ENCODE data around the gene SCO2. TPM values are rescaled to one million over a fixed set of nuclear protein-coding genes. Genes with fewer than 3 reads are reported as not detected.
A peak's percentile ranks its signal among the peaks of the same experiment; 100 is the strongest.
"Not testable (repeated sequence)": the region's sequence is repeated elsewhere in the genome, so short reads cannot be mapped to it uniquely, and the experiment has no call there.

SCO2 gene
- total RNA-seq, 1 experiment from 2014 or later, result 5.5 TPM

GRCh38 chr22:50551160-50551752 is 25.9 kb upstream of the SCO2 start:
- DNase-seq (ENCODE audit: low spot score), result no peak

DNA sequence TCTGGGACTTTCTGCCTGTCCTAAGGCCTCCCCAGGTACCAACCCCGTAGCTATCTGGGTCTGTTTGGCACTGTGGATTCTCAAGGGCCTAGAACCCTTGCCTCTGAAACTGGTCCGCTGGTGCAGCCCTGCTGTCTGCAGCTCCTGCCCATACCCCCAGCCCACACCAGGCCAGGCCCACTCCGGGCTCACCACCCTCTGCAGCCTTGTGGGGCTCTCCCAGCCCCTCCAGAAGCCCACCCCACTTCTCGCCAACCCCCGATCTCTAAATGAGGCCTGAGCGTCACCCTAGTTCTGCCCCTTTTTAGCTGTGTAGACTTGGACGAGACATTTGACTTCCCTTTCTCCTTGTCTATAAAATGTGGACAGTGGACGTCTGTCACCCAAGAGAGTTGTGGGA is 25.0 kb upstream of the SCO2 start:
- no peak for DNase-seq (ENCODE audit: low spot score)

DNA sequence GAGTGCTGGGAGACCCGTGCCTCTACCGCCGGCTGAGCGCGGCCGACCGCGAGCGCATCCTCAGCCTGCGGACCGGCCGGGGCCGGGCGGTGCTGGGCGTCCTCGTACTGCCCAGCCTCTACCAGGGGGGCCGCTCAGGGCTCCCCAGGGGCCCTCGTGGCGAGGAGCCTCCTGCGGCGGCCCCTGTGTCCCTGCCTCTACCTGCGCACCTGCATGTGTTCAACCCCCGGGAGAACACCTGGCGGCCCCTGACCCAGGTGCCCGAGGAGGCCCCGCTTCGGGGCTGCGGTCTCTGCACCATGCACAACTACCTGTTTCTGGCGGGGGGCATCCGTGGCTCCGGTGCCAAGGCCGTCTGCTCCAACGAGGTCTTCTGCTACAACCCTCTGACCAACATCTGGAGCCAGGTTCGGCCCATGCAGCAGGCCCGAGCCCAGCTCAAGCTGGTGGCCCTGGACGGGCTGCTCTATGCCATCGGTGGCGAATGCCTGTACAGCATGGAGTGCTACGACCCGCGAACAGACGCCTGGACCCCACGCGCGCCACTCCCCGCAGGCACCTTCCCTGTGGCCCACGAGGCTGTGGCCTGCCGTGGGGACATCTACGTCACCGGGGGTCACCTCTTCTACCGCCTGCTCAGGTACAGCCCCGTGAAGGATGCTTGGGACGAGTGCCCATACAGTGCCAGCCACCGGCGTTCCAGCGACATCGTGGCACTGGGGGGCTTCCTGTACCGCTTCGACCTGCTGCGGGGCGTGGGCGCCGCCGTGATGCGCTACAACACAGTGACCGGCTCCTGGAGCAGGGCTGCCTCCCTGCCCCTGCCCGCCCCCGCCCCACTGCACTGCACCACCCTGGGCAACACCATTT is 23.8 kb upstream of the SCO2 start:
- no peak for DNase-seq (ENCODE audit: low spot score)

GRCh38 chr22:50548040-50548920 is 22.9 kb upstream of the SCO2 start:
- DNase-seq (ENCODE audit: low spot score), result no peak

GRCh38 chr22:50547263-50547985 is 22.0 kb upstream of the SCO2 start:
- no peak for DNase-seq (ENCODE audit: low spot score)

- DNase-seq (ENCODE audit: low spot score), result no peak
Observed at GRCh38 chr22:50546326-50547262, 21.2 kb upstream of the SCO2 start.

DNA sequence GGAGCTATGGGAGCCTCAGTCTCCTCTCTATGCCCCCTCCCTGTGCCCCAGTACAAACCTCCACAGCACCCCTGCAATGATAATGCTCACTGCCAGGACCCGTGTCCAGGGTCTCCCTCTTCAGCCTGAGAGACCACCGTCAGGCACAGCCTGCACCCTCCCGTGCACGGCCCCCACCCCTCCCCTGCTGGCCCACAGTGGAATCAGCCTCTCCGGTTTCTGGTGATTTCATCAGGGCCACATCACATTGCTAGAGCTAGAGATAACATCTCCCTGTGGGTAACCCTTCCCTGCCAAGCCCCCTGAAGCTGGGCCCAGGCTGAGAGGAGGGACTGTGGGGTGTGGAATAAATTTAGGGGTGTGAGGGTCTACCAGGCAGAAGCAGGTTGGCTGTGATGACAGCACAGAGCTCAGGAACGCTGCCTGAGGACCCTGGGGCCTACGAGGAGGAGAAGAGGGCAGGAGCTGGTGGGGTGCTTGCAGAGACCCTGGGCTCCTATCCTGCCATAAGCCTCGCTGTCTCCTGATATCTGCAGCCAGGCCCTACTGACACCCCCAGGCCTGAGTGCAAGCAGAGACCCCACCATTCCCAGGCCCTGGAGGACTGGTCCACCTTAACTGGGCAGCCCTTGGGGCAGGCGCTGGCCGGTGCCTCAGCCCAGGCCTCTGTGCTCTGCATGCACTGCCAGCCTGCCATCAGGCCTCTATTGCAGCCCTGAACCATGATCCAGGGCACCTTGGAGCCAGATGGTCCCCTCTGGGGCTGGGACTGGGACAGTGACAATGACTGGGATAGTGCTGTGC is 20.3 kb upstream of the SCO2 start, which contains the start of gene KLHDC7B:
TSS of gene KLHDC7B (plus strand) at position 378 of the 804 bp plus-strand sequence. CDS start at position 723, 345 bp downstream.
- no peak for DNase-seq (ENCODE audit: low spot score)

GRCh38 chr22:50544746-50545253 is 19.4 kb upstream of the SCO2 start:
- no peak for DNase-seq (ENCODE audit: low spot score)

DNA sequence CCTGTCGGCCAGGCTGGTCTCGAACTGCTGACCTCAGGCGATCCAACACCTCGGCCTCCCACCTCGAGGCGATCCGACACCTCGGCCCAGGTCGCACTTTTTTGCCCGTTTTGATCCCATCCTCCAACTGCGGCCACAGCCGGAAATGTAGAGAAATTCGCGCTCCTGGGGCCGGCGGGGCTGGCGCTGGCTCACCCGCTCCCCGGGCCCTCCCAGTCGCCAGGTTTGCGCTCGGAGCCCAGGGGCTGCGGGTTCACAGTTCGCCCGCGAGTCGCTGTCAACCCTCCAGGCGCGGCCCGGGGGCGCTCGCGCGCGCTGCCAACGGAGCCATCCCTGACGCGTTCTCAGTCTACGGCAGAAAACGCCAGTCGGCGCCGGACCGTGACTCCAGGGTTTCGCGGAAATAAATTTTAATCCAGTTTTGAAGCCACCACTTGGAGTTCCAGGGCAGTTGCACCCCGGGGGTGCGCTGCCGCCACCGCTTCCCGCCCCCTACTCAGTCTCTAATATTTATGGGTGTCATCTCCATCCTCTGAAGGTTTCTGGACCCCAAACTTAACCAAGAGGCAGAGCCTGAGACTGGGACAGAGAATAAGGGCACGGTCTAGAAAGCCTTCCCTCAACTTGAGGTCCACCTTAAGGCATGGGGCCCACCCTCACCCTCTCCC is 18.8 kb upstream of the SCO2 start:
- DNase-seq (ENCODE audit: low spot score), result peak; percentile 60

GRCh38 chr22:50542416-50542927 is 17.1 kb upstream of the SCO2 start:
- DNase-seq (ENCODE audit: low spot score), result no peak

GRCh38 chr22:50541667-50542026 is 16.2 kb upstream of the SCO2 start:
- not testable (repeated sequence) for DNase-seq (ENCODE audit: low spot score)

GRCh38 chr22:50540381-50540780 is 15.0 kb upstream of the SCO2 start:
- DNase-seq (ENCODE audit: low spot score), result no peak

- no peak for DNase-seq (ENCODE audit: low spot score)
Observed at GRCh38 chr22:50537765-50538164, 12.4 kb upstream of the SCO2 start.

- DNase-seq (ENCODE audit: low spot score), result no peak
Observed at GRCh38 chr22:50536226-50536625, 10.8 kb upstream of the SCO2 start.

DNA sequence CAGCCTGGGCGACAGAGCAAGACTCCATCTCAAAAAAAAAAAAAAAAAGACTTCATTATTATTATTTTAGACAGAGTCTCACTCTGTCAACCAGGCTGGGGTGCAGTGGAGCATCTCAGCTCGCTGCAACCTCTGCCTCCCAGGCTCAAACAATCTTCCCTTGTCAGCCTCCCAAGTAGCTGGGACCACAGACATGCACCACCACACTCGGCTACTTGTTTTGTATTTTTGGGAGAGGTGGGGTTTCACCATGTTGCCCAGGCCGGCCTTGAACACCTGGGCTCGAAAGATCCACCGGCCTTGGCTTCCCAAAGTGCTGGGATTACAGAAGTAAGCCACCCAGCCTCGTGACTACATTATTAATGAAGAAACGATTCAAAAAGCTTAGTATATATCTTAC is 9.7 kb upstream of the SCO2 start:
- DNase-seq (ENCODE audit: low spot score), result no peak

- DNase-seq (ENCODE audit: low spot score), result not testable (repeated sequence)
Observed at GRCh38 chr22:50533856-50534711, 8.7 kb upstream of the SCO2 start.

Data from HT-29 (cell line).